Esophagus muscularis mucosa (tissue), 3 donors: ENCODE results near the gene PSKH1.

Experiments
- CTCF ChIP-seq, 3 experiments: fragments of 200-600 bp in 2 of 3; fragments of 450-650 bp in 1 of 3; sonication (generic) in 2 of 3; IDR thresholded peaks; one replicate each; pipeline ENCODE4 v1.5.1; 2017 to 2019; ENCODE audit warnings: antibody characterized with exemption in 3 of 3, mild to moderate bottlenecking in 2 of 3, moderate library complexity in 1 of 3
- POLR2AphosphoS5 ChIP-seq, 2 donors: sonication (generic); formaldehyde crosslinking; IDR thresholded peaks; one replicate each; pipeline ENCODE4 v1.6.1; 2017; ENCODE audit warnings: antibody characterized with exemption in 2 of 2

- TF ChIP-seq CTCF (IDR thresholded peaks at IDR 0.05) (peak in 1 of 3 experiments; percentile 20), POLR2AphosphoS5 (IDR thresholded peaks at IDR 0.05) (peak; percentile 88 to 89)
These were observed 20.2 kb upstream of the PSKH1 start, which contains the start of gene EDC4 for GRCh38 chr16:67872631-67873434.
